PC-9 (cell line): ENCODE results near the gene CALD1. TPM values are rescaled to one million over a fixed set of nuclear protein-coding genes. Genes with fewer than 3 reads are reported as not detected.

Source experiments
- BruUV-seq: library from RNA; stranded (reverse); fragments of 400-500 nt; replicated peaks from 2 replicates; lab custom pipeline; 2021; lab: Mats Ljungman, UMichigan
- CTCF ChIA-PET: fragments of 300-600 bp; sonication (Branson Sonifier 250); formaldehyde crosslinking; loops from one replicate; lab custom pipeline; 2022; ENCODE audit warnings: antibody characterized with exemption; lab: Charles Lee
- POLR2A ChIA-PET: fragments of 300-600 bp; sonication (Branson Sonifier 250); formaldehyde crosslinking; loops from one replicate; lab custom pipeline; 2022; ENCODE audit warnings: antibody characterized with exemption; ENCODE audit not compliant: unreplicated experiment; lab: Charles Lee
- DNase-seq, 2 experiments: peaks; one replicate each; pipeline versions ENCODE4 v3.0.0 to v3.0.0-alpha.2; 2015 to 2022; ENCODE audit warnings: mixed read lengths in 1 of 2
- H2AFZ ChIP-seq: fragments of 200-600 bp; sonication (generic); 2 replicates; pipeline ENCODE4 v1.8.1; 2017; ENCODE audit warnings: antibody characterized with exemption
- H3F3A ChIP-seq: fragments of 200-600 bp; sonication (generic); 2 replicates; pipeline ENCODE4 v1.8.1; 2017; ENCODE audit warnings: antibody characterized with exemption, mild to moderate bottlenecking, low read depth; ENCODE audit not compliant: insufficient read depth
- H3K27ac ChIP-seq: fragments of 200-600 bp; sonication (generic); 2 replicates; pipeline ENCODE4 v1.6.1; 2016; ENCODE audit warnings: mixed run types
- H3K27me3 ChIP-seq: fragments of 200-600 bp; sonication (generic); 2 replicates; pipeline ENCODE4 v1.6.1; 2016; ENCODE audit warnings: low read depth, mixed run types; ENCODE audit not compliant: insufficient read depth
- H3K36me3 ChIP-seq: fragments of 200-600 bp; sonication (generic); 2 replicates; pipeline ENCODE4 v1.6.1; 2016; ENCODE audit warnings: low read depth, mixed run types
- H3K4me1 ChIP-seq: fragments of 200-600 bp; sonication (generic); replicated peaks from 2 replicates; pipeline ENCODE4 v1.6.1; 2016; ENCODE audit warnings: mixed run types; ENCODE audit not compliant: insufficient read depth
- H3K4me2 ChIP-seq: fragments of 200-600 bp; sonication (generic); 2 replicates; pipeline ENCODE4 v1.6.1; 2017; ENCODE audit warnings: mixed run types
- H3K4me3 ChIP-seq: fragments of 200-600 bp; sonication (generic); 2 replicates; pipeline ENCODE4 v1.6.1; 2016; ENCODE audit warnings: mixed run types
- H3K79me2 ChIP-seq: fragments of 200-600 bp; sonication (generic); 2 replicates; pipeline ENCODE4 v1.6.1; 2017; ENCODE audit warnings: low read depth, mixed run types
- H3K9me2 ChIP-seq: fragments of 200-600 bp; sonication (generic); 2 replicates; pipeline ENCODE4 v1.8.1; 2017; ENCODE audit warnings: mild to moderate bottlenecking; ENCODE audit not compliant: insufficient read depth
- H3K9me3 ChIP-seq: fragments of 200-600 bp; sonication (generic); 2 replicates; pipeline ENCODE4 v1.8.1; 2016; ENCODE audit warnings: low read depth; ENCODE audit not compliant: insufficient read depth
- H4K20me1 ChIP-seq: fragments of 200-600 bp; sonication (generic); 2 replicates; pipeline ENCODE4 v1.8.1; 2017; ENCODE audit not compliant: insufficient read depth
- EZH2 ChIP-seq: fragments of 200-600 bp; sonication (generic); IDR thresholded peaks from 2 replicates; pipeline ENCODE4 v1.8.0; 2017; ENCODE audit warnings: antibody characterized with exemption, low read depth
- intact Hi-C: fragments of 100-400 bp; cut with micrococcal nuclease; formaldehyde crosslinking; loops from one replicate; pipeline ENCODE4 v1.10.0; 2022; ENCODE audit not compliant: unreplicated experiment
- total RNA-seq: library from RNA; stranded (reverse); gene quantifications from 2 replicates; pipeline ENCODE4 v1.2.3, GENCODE V29; 2021
- TF ChIP-seq, protein P1 (sequence below): fragments of 200-600 bp; sonication (generic); conservative IDR thresholded peaks from 2 replicates; pipeline ENCODE4 v1.6.1; 2017; ENCODE audit warnings: mixed run types, antibody characterized with exemption, mild to moderate bottlenecking, moderate library complexity

The CALD1 gene
- total RNA-seq, 1 experiment from 2014 or later = 84.4 TPM

- no peak overlapping the region for H3K4me3 ChIP-seq
- H3K9me3 ChIP-seq = no peaks in the 10 kb centered on the region
- no peaks in the 10 kb centered on the region for H3K36me3 ChIP-seq
- no peaks in the 10 kb centered on the region for H3K79me2 ChIP-seq
- peaks cover 4% of the 10 kb centered on the region; the same call in 1 of the 2 replicates for H3K9me2 ChIP-seq
- no peak overlapping the region for H3K27ac ChIP-seq
- DNase-seq = no peak
- H3F3A ChIP-seq = no peaks in the 10 kb centered on the region
- intact Hi-C loops = no loop called here
- H4K20me1 ChIP-seq = no peaks in the 10 kb centered on the region
- ChIA-PET POLR2A (no interaction called here), CTCF (no interaction called here)
- no peak for TF ChIP-seq EZH2
- TF ChIP-seq, protein P1, sequence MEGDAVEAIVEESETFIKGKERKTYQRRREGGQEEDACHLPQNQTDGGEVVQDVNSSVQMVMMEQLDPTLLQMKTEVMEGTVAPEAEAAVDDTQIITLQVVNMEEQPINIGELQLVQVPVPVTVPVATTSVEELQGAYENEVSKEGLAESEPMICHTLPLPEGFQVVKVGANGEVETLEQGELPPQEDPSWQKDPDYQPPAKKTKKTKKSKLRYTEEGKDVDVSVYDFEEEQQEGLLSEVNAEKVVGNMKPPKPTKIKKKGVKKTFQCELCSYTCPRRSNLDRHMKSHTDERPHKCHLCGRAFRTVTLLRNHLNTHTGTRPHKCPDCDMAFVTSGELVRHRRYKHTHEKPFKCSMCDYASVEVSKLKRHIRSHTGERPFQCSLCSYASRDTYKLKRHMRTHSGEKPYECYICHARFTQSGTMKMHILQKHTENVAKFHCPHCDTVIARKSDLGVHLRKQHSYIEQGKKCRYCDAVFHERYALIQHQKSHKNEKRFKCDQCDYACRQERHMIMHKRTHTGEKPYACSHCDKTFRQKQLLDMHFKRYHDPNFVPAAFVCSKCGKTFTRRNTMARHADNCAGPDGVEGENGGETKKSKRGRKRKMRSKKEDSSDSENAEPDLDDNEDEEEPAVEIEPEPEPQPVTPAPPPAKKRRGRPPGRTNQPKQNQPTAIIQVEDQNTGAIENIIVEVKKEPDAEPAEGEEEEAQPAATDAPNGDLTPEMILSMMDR = no peak
- BruUV-seq = no TSS peak
- H3K4me1 ChIP-seq = peaks cover 16% of the 10 kb centered on the region
- H3K4me2 ChIP-seq = no peak overlapping the region
- no peak overlapping the region for H2AFZ ChIP-seq
- H3K27me3 ChIP-seq = no peaks in the 10 kb centered on the region
Observed at GRCh38 chr7:134946260-134946659, 166.8 kb downstream of the CALD1 start.

GRCh38 chr7:134947329-134947728 is 167.9 kb downstream of the CALD1 start:
- no peak overlapping the region for H3K4me2 ChIP-seq
- H3K9me3 ChIP-seq = no peaks in the 10 kb centered on the region
- TF ChIP-seq EZH2 = no peak
- TF ChIP-seq, protein P1 = no peak
- no peaks in the 10 kb centered on the region for H3K79me2 ChIP-seq
- no peaks in the 10 kb centered on the region for H3F3A ChIP-seq
- POLR2A ChIA-PET = no interaction called here
- CTCF ChIA-PET = no interaction called here
- no peaks in the 10 kb centered on the region for H3K36me3 ChIP-seq
- H3K9me2 ChIP-seq = peaks cover 4% of the 10 kb centered on the region; the same call in 1 of the 2 replicates
- no peaks in the 10 kb centered on the region for H4K20me1 ChIP-seq
- BruUV-seq = no TSS peak
- no peak for DNase-seq
- H2AFZ ChIP-seq = no peak overlapping the region
- H3K4me1 ChIP-seq = peaks cover 10% of the 10 kb centered on the region
- no peak overlapping the region for H3K27ac ChIP-seq
- no peak overlapping the region for H3K4me3 ChIP-seq
- intact Hi-C loops = no loop called here
- H3K27me3 ChIP-seq = no peaks in the 10 kb centered on the region

GRCh38 chr7:134947831-134948230 is 168.4 kb downstream of the CALD1 start:
- H3K9me2 ChIP-seq = peaks cover 4% of the 10 kb centered on the region; the same call in 1 of the 2 replicates
- no peaks in the 10 kb centered on the region for H3K27me3 ChIP-seq
- intact Hi-C loops = no loop called here
- DNase-seq = no peak
- no peaks in the 10 kb centered on the region for H3K9me3 ChIP-seq
- no TSS peak for BruUV-seq
- H3F3A ChIP-seq = no peaks in the 10 kb centered on the region
- no peak overlapping the region for H3K27ac ChIP-seq
- TF ChIP-seq, protein P1 = no peak
- TF ChIP-seq EZH2 = no peak
- no peak overlapping the region for H3K4me2 ChIP-seq
- H2AFZ ChIP-seq = no peak overlapping the region
- H3K79me2 ChIP-seq = no peaks in the 10 kb centered on the region
- peaks cover 10% of the 10 kb centered on the region for H3K4me1 ChIP-seq
- no peaks in the 10 kb centered on the region for H4K20me1 ChIP-seq
- no peaks in the 10 kb centered on the region for H3K36me3 ChIP-seq
- ChIA-PET CTCF (interaction anchor here (0.7 kb wide), 1 partner anchor 271 kb away, joined by 3 read pairs; no protein-coding TSS in a partner anchor), POLR2A (no interaction called here)
- H3K4me3 ChIP-seq = no peak overlapping the region
